NCI-H2029 (cell line): ENCODE results near the gene GPR180.

Experiments
- DNase-seq: peaks from one replicate; lab custom pipeline; 2025; lab: John Stamatoyannopoulos, UW

Gene GPR180

GRCh38 chr13:94601446-94602431, at the start of gene GPR180:
GPR180 (plus strand) TSS chr13:94601857; CDS start chr13:94601928, 71 bp downstream.
- DNase-seq, result peak; percentile 97

- DNase-seq, result no peak
Measured at GRCh38 chr13:94552095-94552494, 49.6 kb upstream of the GPR180 start.

DNA sequence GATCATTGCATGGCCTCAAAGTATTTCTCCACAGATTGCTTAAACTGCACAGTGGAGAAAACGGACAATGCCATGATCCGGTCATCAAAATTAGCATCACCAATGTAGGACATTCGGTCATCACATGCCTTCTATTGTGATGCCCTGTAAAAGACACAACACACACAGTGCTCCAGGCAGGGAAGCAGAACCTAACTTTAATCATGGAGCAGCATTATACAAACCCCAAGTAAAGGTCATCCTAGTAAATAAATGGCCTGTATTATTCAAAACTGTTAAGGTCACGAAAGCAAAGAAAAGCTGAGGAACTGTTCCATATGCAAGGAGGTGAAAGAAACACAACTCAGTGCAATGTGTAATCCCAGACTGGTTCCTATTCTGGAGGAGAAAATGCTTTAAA, 47.9 kb upstream of the GPR180 start:
- DNase-seq, result no peak

DNA sequence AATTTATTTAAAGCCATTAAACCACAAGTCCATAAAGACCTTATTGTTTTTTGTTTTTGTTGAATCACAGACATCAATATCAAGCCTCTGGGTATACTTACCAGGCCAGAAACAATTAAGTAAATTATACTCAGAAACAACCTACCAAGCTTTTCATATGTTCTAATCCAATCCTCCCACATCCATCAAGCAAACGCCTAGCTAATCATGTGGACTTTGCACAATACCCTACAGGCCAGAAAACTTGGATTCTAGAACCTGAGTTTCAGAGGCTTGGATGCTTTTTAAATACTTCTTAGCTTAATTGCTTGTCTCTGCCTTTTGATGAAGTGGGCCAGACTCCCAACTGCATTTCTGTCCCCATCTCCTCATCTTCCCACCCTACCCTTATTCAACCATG, 45.6 kb upstream of the GPR180 start:
- no peak for DNase-seq

GRCh38 chr13:94556621-94557020, 45.0 kb upstream of the GPR180 start:
- DNase-seq, result no peak

GRCh38 chr13:94557684-94558235, 43.9 kb upstream of the GPR180 start:
- no peak for DNase-seq

DNA sequence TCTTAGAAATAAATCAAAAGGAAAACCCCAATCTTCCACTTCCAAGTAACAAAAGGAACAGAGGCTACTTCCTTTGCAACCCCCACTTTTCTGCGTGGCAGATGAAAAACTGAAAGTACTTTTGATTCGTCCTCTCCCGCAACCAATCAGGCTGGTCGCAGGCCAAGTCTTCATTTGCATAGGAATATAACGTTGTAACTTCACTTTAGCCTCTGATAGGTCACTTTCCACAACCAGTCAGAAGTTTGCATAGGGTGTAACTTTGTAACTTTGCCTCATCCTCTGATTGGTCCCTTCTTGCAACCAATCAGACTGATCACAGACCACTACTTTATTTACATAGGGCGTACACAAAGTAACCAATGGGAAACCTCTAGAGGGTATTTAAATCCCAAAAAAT, 42.9 kb upstream of the GPR180 start:
- no peak for DNase-seq

DNA sequence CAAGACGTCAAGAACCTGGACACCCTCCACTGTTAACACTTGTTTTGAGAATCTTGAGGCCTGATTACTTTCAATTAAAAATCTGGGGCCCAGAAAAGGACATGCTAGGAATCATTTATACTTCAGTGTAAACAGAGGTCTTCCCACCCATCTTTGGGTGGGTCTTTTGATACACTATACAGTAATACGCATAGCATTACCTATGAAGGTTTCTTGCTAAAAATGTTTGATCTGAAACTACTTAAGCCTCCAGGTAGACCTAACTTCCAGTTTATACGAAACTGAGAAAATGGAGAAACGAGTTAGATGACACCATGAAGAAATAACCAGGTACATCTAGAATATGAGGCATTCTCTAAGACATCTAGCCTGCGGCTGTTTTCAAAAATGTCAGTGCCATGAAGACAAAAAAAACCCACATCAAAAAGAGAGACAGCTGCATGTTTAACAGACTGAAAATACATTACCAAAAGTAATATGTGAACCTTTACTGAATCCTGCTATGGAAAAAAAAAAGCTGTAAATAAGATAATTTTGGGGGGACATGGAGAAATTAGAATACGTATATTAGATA, 42.3 kb upstream of the GPR180 start:
- DNase-seq, result no peak

DNA sequence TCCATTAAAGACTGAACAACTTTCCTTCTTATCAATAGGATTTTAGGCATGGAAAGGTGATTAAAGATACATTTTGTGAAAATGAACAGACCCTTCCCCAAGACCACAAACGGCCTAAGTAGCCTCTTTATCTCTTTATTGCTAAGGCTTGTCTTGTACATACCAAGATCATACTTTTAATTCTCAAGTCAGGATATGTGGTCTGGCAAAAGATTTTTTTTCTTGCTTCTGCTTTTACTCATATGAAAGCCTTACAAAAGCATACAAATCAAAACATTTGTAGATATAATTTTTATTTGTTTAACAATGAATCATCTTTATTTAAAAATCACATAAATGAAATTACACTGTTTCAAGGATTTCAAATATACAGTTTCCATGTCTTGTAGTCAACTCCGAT, 41.5 kb upstream of the GPR180 start:
- no peak for DNase-seq

GRCh38 chr13:94561126-94561525, 40.5 kb upstream of the GPR180 start:
- no peak for DNase-seq

DNA sequence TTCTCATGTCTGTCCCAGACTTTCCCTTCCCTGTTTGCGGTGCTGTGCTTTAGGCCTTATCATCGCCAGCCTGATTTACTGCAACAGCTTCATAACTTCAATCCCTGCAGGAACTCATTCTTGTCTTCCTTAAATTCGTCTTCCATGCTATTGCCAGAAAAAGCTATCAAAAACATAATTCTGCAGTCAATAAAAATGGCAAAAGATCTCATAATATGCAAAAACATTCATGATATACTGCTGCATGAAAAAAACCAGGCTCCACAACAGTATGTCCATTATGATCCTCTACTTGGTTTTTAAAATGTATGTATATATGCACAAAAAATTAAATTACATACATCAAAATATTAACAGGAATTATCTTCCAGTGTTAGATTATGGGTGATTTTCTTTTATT, 34.1 kb upstream of the GPR180 start:
- no peak for DNase-seq

DNA sequence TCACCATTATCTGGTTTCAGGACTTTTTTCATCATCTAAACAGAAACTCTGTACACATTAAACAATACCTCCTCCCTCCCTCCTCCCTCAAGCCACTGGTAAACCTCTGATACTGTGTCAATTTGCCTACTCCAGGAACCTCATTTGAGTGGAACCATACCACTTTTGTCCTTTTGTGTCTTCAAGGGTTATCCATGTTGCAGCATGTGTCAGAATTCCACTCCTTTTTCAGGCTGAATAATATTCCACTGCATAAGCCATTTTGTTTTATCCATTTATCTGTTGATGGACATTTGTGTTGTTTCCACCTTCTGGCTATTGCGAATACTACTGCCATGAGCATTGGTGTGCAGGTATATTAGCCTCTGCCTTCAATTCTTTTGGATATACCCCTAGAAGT, 33.2 kb upstream of the GPR180 start:
- no peak for DNase-seq

DNA sequence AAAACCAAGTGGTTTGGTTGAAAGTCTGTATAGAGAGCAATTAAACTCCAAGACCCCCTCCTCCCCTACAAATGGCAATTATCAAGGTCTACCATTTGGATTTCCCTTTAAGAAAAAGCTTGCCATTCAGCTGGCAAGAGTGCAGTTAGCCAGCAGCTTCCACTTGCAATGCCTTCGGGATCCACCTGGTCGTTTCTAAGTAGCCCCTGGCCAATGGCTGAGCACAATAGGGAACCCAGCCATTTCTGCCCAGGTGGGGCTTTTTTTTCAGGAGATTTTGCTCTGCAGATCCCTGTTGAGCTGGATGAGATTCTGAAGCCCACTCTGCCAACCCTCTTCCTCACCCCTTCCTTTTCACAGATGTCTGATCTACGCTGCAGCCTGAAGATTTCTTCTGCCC, 32.0 kb upstream of the GPR180 start:
- DNase-seq, result no peak

DNA sequence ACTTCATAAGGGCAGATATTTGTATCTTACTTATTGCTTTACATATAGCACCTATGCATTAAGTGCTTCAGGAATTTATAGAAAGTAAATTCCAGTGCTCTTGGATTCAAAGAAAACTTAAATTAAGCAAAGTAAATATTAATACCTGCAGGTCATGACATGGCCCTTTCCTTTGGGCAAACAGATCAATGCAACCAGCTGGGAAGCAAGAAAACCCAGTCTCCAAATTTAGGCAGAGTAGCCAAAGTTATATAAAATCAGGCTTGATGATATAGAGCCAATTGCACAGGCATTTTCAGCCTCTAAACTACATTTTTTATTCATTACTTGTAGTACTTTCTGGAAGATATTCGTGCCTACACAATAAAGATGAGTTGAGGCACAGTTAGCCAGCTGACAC, 22.6 kb upstream of the GPR180 start:
- DNase-seq, result no peak

GRCh38 chr13:94583926-94584325, 17.7 kb upstream of the GPR180 start:
- no peak for DNase-seq

- DNase-seq, result no peak
Measured at GRCh38 chr13:94585543-94586101, 16.0 kb upstream of the GPR180 start.

- DNase-seq, result no peak
Measured at GRCh38 chr13:94586371-94586770, 15.3 kb upstream of the GPR180 start.

DNA sequence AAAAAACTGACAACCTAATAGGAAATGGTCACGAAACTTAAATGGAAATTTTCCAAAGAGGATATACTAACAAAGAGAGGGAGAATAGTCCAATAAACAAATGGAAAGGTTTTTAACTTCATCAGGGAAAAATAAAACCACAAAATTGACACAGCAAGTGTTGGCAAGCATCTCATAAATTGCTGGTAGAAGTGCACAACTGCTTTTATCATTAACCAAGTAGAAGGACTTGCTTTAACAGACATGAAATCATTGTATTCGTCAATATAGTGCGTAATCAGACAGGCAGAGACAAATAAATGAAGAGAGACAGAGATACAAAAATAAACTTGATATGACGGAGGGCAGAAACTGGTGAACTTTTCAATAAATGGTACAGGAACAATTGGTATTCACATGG, 13.1 kb upstream of the GPR180 start:
- no peak for DNase-seq

- no peak for DNase-seq
Measured at GRCh38 chr13:94590744-94591143, 10.9 kb upstream of the GPR180 start.

DNA sequence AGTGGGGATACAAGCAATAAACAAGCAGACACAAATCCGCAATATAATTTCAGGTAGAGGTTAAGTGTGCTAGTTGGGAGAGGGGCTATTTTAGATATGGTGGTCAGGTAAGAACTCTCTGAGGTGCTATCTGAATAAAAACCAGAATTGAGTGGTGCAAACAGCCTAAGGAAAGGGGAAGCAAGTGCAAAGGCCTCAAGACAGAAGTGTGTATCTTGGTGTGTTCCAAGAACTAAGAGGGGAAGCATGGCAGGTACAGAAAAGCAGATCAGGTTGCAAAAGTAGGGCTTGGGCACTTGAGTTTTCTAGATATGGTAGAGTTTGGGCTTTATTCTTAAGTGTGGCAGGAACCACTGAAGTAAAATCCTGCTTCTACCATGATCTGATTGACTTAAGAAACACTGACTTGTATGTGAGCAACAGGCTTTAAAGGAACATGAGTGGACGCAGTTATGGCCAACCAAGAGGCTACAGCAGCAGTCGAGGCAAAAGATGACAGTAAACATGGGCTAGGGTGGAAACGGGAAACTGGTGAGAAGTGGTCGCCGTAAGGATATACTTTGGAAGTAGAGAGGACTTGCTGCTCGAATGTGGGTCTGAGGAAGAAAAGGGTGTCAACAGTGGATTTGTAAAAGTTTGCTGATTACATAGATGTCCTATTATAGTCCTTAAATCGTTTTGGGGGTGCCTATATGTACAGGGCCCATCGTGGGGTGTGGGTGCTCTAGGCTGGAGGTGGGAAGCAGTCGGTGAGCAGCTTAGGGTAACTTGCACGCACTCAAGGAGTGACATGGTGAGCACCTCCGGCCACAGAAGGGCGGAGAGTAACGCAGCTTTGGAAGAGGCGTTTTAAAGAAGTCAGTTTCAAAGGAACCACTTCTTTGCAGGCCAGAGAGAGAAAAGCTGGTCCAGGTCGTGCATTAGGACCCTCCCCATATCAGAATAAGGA, 6.4 kb upstream of the GPR180 start:
- DNase-seq, result no peak

DNA sequence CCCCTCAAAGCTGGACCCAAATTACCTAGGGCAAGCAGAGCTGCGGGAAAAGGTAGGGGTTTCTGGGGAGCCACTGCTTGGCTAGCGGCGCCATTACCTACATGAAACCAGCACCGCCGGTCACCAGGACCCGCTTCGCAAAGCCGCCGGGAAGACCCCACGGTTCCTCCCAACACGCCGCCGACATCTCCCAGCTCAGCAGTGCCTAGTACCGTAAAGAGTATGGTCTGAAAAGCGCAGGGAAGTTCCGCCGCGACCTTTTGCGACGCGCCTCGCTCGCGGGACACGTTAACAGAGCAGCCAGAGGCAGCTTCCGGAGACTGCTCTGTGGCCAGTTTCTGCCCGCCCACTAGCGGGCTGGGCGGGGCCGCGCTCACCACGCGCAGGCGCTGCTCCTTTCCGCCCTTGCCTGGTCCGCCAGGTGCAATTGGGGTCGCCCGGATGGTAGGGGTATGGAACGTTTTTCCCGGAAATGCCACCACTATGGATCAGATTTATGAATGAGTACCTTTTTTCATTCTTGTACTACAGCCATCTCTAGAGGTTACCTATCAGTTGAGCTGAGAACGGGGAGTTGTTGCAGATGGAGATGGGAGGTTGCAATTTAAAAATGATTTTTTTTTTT, 5.6 kb upstream of the GPR180 start, which contains the start of gene TGDS:
TSS of gene TGDS (minus strand) at position 203 of the 625 bp plus-strand sequence. CDS start at position 187, 16 bp downstream.
- DNase-seq, result peak; percentile 77
